K562 (cell line): ENCODE results near the gene XIRP1. TPM values are rescaled to one million over a fixed set of nuclear protein-coding genes. Genes with fewer than 3 reads are reported as not detected.

Source experiments
- ETV5 ChIP-seq: sonication (generic); formaldehyde crosslinking; IDR thresholded peaks from 2 replicates; pipeline ENCODE4 v1.4.0; 2020; ENCODE audit warnings: low read depth, mild to moderate bottlenecking, missing genetic modification reagents
- HDGF ChIP-seq: fragments of 450-650 bp; IDR thresholded peaks from 2 replicates; pipeline ENCODE4 v1.6.1; 2016
- HLTF ChIP-seq: fragments of 450-650 bp; IDR thresholded peaks from 2 replicates; pipeline ENCODE4 v1.6.1; 2016
- KAT7 ChIP-seq: sonication (generic); formaldehyde crosslinking; IDR thresholded peaks from 2 replicates; pipeline ENCODE4 v1.8.0; 2022; ENCODE audit warnings: missing genetic modification reagents, mild to moderate bottlenecking, borderline replicate concordance
- NR2C2 ChIP-seq, 2 experiments: fragments of 200-800 bp in 1 of 2; sonication (Bioruptor generic) in 1 of 2; sonication (generic) in 1 of 2; formaldehyde crosslinking in 1 of 2; IDR thresholded peaks; 2 replicates each; pipeline versions ENCODE4 v1.6.1 to v1.8.0; 2016 to 2022; ENCODE audit warnings: mild to moderate bottlenecking in 1 of 2, missing compliant biosample characterization in 1 of 2, missing genetic modification characterization in 1 of 2, missing genetic modification reagents in 1 of 2
- RBM17 ChIP-seq: fragments of 200-400 bp; formaldehyde crosslinking; IDR thresholded peaks from 2 replicates; pipeline ENCODE4 v1.6.1; 2017; ENCODE audit warnings: low read depth, mild to moderate bottlenecking, low read length, borderline replicate concordance
- SMARCA5 ChIP-seq: fragments of 450-650 bp; IDR thresholded peaks from 2 replicates; pipeline ENCODE4 v1.6.1; 2016
- SUPT5H ChIP-seq: fragments of 450-650 bp; IDR thresholded peaks from 2 replicates; pipeline ENCODE4 v1.6.1; 2016
- TBP ChIP-seq: optimal IDR thresholded peaks from 2 replicates; pipeline ENCODE3; 2011; ENCODE audit warnings: low read depth, low read length, improper control_type of control experiment
- TCF7L2 ChIP-seq: fragments of 150-350 bp; IDR thresholded peaks from 2 replicates; pipeline ENCODE4 v1.6.1; 2016; ENCODE audit warnings: low read depth, mild to moderate bottlenecking, low read length, moderate library complexity
- ZNF143 ChIP-seq: sonication (generic); formaldehyde crosslinking; IDR thresholded peaks from 2 replicates; pipeline ENCODE4 v1.9.0; 2022; ENCODE audit warnings: mild to moderate bottlenecking, missing genetic modification reagents
- ZNF263 ChIP-seq: sonication (generic); formaldehyde crosslinking; IDR thresholded peaks from 2 replicates; pipeline ENCODE4 v1.8.0; 2022; ENCODE audit warnings: mild to moderate bottlenecking, missing genetic modification reagents, borderline replicate concordance
- ZNF507 ChIP-seq: conservative IDR thresholded peaks from 2 replicates; pipeline ENCODE4 v1.6.1; 2017; ENCODE audit warnings: missing genetic modification characterization, missing compliant biosample characterization
- ZNF584 ChIP-seq: fragments of 200-800 bp; sonication (Bioruptor generic); IDR thresholded peaks from 2 replicates; pipeline ENCODE4 v1.6.1; 2016; ENCODE audit warnings: low read depth, mild to moderate bottlenecking, missing genetic modification characterization, missing compliant biosample characterization
- polyA plus RNA-seq, 8 experiments: library from polyadenylated mRNA; depleted of rRNA in 4 of 8; stranded (reverse) in 5 of 8; unstranded in 3 of 8; fragments of >200 nt; fragmentation: Nextera tagmentation in 2 of 8; fragmentation: Illumina TruSeq in 1 of 8; extraction: Ambion mirVana in 2 of 8; extraction: Trizol in 1 of 8; gene quantifications; 2 replicates each; pipeline versions ENCODE4 v1.2.1 to v1.2.3, GENCODE V29; 2011 to 2014; ENCODE audit warnings: inconsistent platforms in 1 of 8, missing spikeins in 1 of 8
- total RNA-seq, 7 experiments: library from RNA; depleted of rRNA in 6 of 7; stranded (reverse); fragments of >200 nt in 6 of 7; fragmentation: Illumina TruSeq in 2 of 7; extraction: Trizol in 2 of 7; gene quantifications; 2 replicates each; pipeline versions ENCODE4 v1.2.1 to v1.2.3, GENCODE V29; 2011 to 2021; ENCODE audit warnings: low replicate concordance in 1 of 7
- TF ChIP-seq, protein P1 (sequence below): IDR thresholded peaks from 2 replicates; pipeline ENCODE4 v1.6.1; 2011; ENCODE audit not compliant: insufficient read length; ENCODE audit errors: extremely low read depth
- TF ChIP-seq, protein P2 (sequence below): sonication (generic); formaldehyde crosslinking; IDR thresholded peaks from 2 replicates; pipeline ENCODE4 v1.8.0; 2022; ENCODE audit warnings: missing genetic modification reagents, mild to moderate bottlenecking, moderate library complexity, borderline replicate concordance
- TF ChIP-seq, protein P3 (sequence below): sonication (generic); formaldehyde crosslinking; IDR thresholded peaks from 2 replicates; pipeline ENCODE4 v1.5.0; 2020; ENCODE audit warnings: missing genetic modification reagents

The XIRP1 gene
- total and polyA plus RNA-seq, 9 of the 15 experiments (the other 6 are each of a cell fraction or from before 2014, with no cell fraction given), result 0.03 to 0.27 (median 0.08) TPM; not detected in 3

DNA sequence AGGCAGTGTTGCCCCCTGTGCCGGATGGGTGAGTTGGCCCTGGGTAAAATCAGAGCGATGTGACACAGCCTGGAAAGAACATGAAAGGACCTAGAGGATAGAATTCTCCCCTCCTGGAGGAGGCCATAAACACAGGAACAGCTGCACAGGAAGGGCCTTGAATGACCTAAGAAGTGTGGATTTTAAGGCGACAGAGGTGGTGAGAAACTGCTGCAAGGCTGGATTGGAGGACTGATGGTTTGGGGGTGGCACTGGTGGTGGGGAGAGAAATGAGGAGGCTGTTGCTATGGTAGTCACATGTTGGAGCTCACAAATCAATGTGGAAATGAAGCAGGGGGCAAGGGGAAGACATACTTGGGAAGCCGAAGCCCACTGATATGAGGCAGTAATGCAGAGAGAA lies 13.8 kb downstream of the XIRP1 start (continued):
- TF ChIP-seq TCF7L2 (no peak), KAT7 (peak; percentile 68; the same call in 1 of the 2 replicates), ZNF263 (CRISPR knock-in tag) (no peak), SMARCA5 (0 out of 2 replicates have a peak, but pooled peaks have one; percentile 55), ZNF143 (CRISPR knock-in tag) (no peak), RBM17 (no peak), SUPT5H (no peak; the same call in 1 of the 2 replicates), NR2C2 (CRISPR knock-in tag; IDR thresholded peaks at IDR 0.05) (no peak), NR2C2 (tag; IDR thresholded peaks at IDR 0.05) (no peak), TBP (no peak), ETV5 (CRISPR knock-in tag) (peak; percentile 0; the same call in 1 of the 2 replicates), ZNF584 (CRISPR knock-in tag) (0 out of 2 replicates have a peak, but pooled peaks have one; percentile 30), HLTF (0 out of 2 replicates have a peak, but pooled peaks have one; percentile 29), HDGF (0 out of 2 replicates have a peak, but pooled peaks have one; percentile 65), ZNF507 (tag) (no peak)
- TF ChIP-seq, protein P1, sequence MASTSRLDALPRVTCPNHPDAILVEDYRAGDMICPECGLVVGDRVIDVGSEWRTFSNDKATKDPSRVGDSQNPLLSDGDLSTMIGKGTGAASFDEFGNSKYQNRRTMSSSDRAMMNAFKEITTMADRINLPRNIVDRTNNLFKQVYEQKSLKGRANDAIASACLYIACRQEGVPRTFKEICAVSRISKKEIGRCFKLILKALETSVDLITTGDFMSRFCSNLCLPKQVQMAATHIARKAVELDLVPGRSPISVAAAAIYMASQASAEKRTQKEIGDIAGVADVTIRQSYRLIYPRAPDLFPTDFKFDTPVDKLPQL, result no peak
- TF ChIP-seq, protein P2, sequence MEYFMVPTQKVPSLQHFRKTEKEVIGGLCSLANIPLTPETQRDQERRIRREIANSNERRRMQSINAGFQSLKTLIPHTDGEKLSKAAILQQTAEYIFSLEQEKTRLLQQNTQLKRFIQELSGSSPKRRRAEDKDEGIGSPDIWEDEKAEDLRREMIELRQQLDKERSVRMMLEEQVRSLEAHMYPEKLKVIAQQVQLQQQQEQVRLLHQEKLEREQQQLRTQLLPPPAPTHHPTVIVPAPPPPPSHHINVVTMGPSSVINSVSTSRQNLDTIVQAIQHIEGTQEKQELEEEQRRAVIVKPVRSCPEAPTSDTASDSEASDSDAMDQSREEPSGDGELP, result peak; percentile 41; the same call in 1 of the 2 replicates
- TF ChIP-seq, protein P3, sequence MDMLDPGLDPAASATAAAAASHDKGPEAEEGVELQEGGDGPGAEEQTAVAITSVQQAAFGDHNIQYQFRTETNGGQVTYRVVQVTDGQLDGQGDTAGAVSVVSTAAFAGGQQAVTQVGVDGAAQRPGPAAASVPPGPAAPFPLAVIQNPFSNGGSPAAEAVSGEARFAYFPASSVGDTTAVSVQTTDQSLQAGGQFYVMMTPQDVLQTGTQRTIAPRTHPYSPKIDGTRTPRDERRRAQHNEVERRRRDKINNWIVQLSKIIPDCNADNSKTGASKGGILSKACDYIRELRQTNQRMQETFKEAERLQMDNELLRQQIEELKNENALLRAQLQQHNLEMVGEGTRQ (CRISPR knock-in tag), result 0 out of 2 replicates have a peak, but pooled peaks have one; percentile 5
